H1 (cell line): ENCODE measurements around the gene GP5. TPM values are rescaled to one million over a fixed set of nuclear protein-coding genes. Genes with fewer than 3 reads are reported as not detected.

Experiments
- RXRA ChIP-seq: IDR thresholded peaks from 2 replicates; pipeline ENCODE4 v1.6.1; 2011; ENCODE audit warnings: low read depth, mild to moderate bottlenecking, low read length, moderate library complexity; ENCODE audit not compliant: insufficient read depth
- polyA plus RNA-seq, 7 experiments: library from polyadenylated mRNA; depleted of rRNA in 3 of 7; stranded (reverse) in 5 of 7; unstranded in 2 of 7; fragments of >200 nt in 5 of 7; fragments of 200-250 nt in 2 of 7; gene quantifications; 1 replicate in 5 of 7; 2 replicates in 1 of 7; 4 replicates in 1 of 7; pipeline versions ENCODE4 v1.2.1 to v1.2.3, GENCODE V29; 2011 to 2013; ENCODE audit warnings: missing spikeins in 2 of 7, mixed read lengths in 2 of 7
- total RNA-seq: library from RNA; stranded (reverse); fragmentation: NEBNext Ultra II Directional; extraction: Animal tissue kit (Norgen Biotek cat#: 25700); gene quantifications from 2 replicates; pipeline ENCODE4 v1.2.1, GENCODE V29; 2021

The GP5 gene
- total and polyA plus RNA-seq, 2 of the 8 experiments (the other 6 are each of a cell fraction or from before 2014, with no cell fraction given) = 0.13 to 0.14 TPM

GRCh38 chr3:194425399-194425798 is 26.3 kb upstream of the GP5 start (continued):
- TF ChIP-seq RXRA = no peak
